Erythroblast (primary cell): Measurements from ENCODE around the gene VENTX.
"Not testable (repeated sequence)": the region's sequence is repeated elsewhere in the genome, so short reads cannot be mapped to it uniquely, and the experiment has no call there.

Experiments used
- DNase-seq, 2 experiments: peaks; one replicate each; lab custom pipeline; 2025; lab: John Stamatoyannopoulos, UW
- GATA1 ChIP-seq: IDR thresholded peaks from 2 replicates; pipeline ENCODE4 v1.6.1; 2011; ENCODE audit warnings: low read depth, mild to moderate bottlenecking, control low read depth, low read length, moderate library complexity
- POLR2A ChIP-seq: IDR thresholded peaks from 2 replicates; pipeline ENCODE4 v1.6.1; 2011; ENCODE audit warnings: mild to moderate bottlenecking, low read length

The VENTX gene

GRCh38 chr10:133217800-133218589, 19.7 kb upstream of the VENTX start:
- no peak for DNase-seq
- TF ChIP-seq GATA1, result no peak
- no peak for TF ChIP-seq POLR2A

DNA sequence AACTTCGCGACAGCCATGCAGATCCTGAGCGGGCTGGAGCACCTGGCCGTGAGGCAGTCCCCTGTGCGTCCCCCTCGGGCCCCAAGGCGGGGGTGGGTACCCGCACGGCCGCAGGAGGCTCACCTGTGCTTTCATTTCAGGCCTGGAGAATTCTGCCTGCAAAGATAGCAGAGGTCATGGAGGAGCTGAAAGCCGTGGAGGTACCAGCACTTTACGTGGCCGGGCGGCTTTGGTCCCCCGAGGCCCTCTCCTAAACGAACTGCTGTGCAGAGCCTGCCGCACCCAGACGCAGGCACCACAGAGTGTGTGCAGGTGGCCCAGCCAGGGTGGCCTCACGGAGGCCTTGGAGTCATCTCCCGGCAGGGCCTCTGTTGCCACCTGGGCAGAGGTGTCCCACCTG, 18.8 kb upstream of the VENTX start:
- TF ChIP-seq POLR2A (no peak), GATA1 (no peak)

GRCh38 chr10:133219782-133220181, 17.9 kb upstream of the VENTX start:
- no peak for DNase-seq
- TF ChIP-seq GATA1 (no peak), POLR2A (no peak)

More for the DNA sequence above, 18.8 kb upstream of the VENTX start:
- no peak for DNase-seq

DNA sequence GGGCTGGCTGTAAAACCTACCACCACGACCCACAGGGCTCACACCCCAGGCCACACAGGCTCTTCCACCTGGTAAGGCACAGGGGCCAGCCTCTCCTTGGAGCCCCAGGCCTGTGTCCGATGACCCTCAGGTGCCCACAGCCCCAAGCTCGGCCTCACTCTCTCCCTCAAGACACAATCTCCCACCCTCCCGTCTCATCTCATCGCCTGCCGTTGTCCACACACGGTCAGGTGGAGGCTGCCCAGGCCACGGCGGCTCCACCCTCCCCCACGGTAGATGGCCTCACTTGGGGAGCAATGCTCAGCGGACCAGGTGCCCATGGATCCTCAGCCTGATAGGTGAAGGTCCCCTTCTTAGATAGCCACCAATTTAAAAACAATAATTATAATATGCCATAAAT, 16.3 kb upstream of the VENTX start:
- no peak for TF ChIP-seq POLR2A
- TF ChIP-seq GATA1, result no peak
- no peak for DNase-seq

GRCh38 chr10:133221756-133222155, 15.9 kb upstream of the VENTX start:
- not testable (repeated sequence) for DNase-seq

- DNase-seq, result no peak
- TF ChIP-seq GATA1 (no peak), POLR2A (no peak)
Measured at GRCh38 chr10:133224076-133224475, 13.6 kb upstream of the VENTX start.

DNA sequence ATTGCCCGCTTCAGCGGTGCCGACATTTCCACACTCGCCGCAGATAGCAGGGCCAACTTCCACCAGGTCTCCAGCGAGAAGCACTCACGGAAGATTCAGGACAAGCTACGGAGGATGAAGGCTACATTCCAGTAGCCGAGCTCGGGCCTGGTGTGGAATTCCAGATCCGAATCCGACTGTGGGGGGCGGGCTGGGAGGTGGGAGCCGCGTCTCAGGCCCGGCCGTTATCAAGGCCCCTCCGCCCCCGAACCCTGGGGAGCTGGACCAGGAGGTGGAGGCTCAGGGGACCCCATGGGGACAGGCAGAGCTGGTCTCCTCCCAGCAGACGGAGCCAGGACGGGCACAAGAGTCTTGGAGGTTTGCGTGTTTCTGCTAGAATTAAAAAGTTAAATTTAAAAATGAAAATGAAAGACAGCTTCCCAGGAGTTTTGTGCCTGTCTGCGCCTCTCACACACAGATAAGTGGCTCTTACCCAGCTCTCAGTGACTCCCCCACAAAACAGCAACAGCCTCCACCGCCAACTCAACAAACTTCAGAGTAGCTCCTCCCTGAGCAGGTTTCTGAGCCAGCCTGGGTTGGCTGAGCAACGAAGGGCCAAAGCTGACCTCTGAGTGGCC, 12.8 kb upstream of the VENTX start:
- DNase-seq, result no peak
- TF ChIP-seq GATA1 (no peak), POLR2A (no peak)

DNA sequence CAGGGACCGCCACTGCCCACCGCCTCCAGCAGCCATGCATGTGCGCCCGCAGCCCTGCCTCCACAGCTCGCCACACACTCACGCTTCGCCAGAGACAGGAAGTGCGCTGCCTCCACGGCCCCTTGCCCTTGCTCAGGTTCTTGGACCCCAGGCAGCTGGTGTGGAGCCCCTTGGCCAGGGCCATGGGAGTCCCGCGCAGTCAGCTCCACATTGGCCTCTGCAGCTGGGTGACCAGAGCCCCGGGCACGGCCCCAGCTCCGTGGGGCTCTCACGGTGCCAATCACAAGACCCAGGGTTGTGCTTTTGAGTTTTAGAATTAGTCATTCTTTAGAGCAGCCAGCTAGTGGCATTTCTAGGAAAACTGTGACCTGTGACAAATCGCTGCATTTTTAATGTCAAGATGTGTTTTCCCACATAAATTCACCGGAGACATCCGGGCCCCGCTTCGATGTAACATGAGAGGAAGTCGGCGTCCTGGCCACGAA, 11.9 kb upstream of the VENTX start:
- TF ChIP-seq GATA1 (no peak), POLR2A (no peak)
- DNase-seq, result no peak

GRCh38 chr10:133226251-133226808, 11.3 kb upstream of the VENTX start:
- peak in 1 of 2 experiments; percentile 29 for DNase-seq

GRCh38 chr10:133227256-133227655, 10.4 kb upstream of the VENTX start:
- no peak for DNase-seq
- no peak for TF ChIP-seq GATA1
- TF ChIP-seq POLR2A, result no peak

More at GRCh38 chr10:133226251-133226808, 11.3 kb upstream of the VENTX start:
- no peak for TF ChIP-seq GATA1
- no peak for TF ChIP-seq POLR2A

DNA sequence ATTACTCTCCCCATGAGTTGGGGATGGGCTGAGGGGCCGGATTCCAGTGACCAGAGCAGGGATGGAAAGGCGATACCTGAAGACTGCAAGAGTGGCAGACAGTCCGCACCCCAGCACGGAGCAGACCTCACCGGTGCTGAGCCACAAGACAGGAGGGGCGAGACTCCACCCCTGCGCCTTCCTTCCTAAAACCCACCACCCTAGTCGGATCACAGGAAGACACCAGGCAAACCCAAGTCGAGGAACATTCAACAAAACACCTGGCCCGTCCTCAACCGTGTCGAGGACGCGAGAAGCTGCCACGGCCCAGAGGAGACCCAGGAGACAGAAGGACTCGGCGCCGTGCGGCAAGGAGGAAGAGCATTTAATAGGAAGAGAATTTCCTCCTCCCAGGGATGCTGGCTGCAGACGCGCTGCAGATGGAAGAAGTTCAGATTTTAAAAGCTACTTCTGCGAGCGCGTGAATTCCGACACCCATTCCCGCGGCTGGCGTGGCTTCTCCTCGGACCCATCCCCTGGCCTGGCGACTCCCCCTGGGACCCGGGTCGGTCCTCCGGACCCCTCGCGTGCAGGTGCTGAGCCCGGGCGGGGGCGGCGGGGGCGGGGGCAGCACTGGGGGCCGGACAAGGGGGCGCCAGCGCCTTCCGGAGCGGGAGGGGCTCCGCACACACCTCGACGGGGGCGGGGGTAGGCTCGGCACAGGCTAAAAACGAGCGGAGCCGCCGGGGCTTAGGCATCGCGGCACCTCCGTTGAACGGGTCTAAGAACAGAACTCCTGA, 8.2 kb upstream of the VENTX start:
- no peak for DNase-seq
- TF ChIP-seq GATA1 (no peak), POLR2A (no peak)

DNA sequence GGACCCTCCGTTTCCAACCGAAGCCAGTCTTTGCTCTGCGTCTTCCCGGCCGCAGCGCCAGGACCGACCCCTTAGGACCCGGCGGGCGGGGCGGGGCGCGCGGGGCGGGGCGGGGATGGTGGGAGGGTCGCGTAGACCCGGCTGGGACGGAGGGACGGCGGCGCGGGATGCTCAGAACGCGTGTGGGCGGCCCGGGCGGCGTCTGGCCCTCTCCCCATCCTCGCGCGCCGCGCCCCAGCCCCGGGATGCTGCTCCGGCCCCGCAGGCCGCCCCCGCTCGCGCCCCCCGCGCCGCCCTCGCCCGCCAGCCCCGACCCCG, 7.7 kb upstream of the VENTX start, which contains the start of gene UTF1:
Gene UTF1, plus strand, starts transcription at position 174 of the 318 bp plus-strand sequence. Its CDS starts 72 bp downstream, at position 246.
- TF ChIP-seq POLR2A (no peak), GATA1 (no peak)
- no peak for DNase-seq

- DNase-seq, result peak; percentile 47 to 51
- TF ChIP-seq POLR2A (no peak), GATA1 (no peak)
Measured at GRCh38 chr10:133230387-133231195, 7.1 kb upstream of the VENTX start.
